Transverse colon (tissue), 4 donors: Measurements from ENCODE around the gene OBP2B.

Experiments
- POLR2AphosphoS5 ChIP-seq, 3 donors: sonication (generic); formaldehyde crosslinking; IDR thresholded peaks; one replicate each; pipeline ENCODE4 v1.6.1; 2016; ENCODE audit warnings: antibody characterized with exemption in 3 of 3
- TF ChIP-seq, protein P1 (sequence below), 5 experiments: fragments of 200-600 bp in 3 of 5; fragments of 450-650 bp in 2 of 5; sonication (generic) in 3 of 5; IDR thresholded peaks; 1 replicate in 2 of 5; 2 replicates in 3 of 5; pipeline ENCODE4 v1.5.1; 2016 to 2017; ENCODE audit warnings: antibody characterized with exemption in 5 of 5, inconsistent platforms in 3 of 5, mild to moderate bottlenecking in 2 of 5, moderate library complexity in 1 of 5

- no peak for TF ChIP-seq POLR2AphosphoS5 (IDR thresholded peaks at IDR 0.05)
- TF ChIP-seq, protein P1, sequence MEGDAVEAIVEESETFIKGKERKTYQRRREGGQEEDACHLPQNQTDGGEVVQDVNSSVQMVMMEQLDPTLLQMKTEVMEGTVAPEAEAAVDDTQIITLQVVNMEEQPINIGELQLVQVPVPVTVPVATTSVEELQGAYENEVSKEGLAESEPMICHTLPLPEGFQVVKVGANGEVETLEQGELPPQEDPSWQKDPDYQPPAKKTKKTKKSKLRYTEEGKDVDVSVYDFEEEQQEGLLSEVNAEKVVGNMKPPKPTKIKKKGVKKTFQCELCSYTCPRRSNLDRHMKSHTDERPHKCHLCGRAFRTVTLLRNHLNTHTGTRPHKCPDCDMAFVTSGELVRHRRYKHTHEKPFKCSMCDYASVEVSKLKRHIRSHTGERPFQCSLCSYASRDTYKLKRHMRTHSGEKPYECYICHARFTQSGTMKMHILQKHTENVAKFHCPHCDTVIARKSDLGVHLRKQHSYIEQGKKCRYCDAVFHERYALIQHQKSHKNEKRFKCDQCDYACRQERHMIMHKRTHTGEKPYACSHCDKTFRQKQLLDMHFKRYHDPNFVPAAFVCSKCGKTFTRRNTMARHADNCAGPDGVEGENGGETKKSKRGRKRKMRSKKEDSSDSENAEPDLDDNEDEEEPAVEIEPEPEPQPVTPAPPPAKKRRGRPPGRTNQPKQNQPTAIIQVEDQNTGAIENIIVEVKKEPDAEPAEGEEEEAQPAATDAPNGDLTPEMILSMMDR (IDR thresholded peaks at IDR 0.05) = no peak
Observed at GRCh38 chr9:133166392-133166791, 42.7 kb downstream of the OBP2B start.
